Measurements from ENCODE around the gene RAPGEF6.

- TF ChIP-seq, protein P1, sequence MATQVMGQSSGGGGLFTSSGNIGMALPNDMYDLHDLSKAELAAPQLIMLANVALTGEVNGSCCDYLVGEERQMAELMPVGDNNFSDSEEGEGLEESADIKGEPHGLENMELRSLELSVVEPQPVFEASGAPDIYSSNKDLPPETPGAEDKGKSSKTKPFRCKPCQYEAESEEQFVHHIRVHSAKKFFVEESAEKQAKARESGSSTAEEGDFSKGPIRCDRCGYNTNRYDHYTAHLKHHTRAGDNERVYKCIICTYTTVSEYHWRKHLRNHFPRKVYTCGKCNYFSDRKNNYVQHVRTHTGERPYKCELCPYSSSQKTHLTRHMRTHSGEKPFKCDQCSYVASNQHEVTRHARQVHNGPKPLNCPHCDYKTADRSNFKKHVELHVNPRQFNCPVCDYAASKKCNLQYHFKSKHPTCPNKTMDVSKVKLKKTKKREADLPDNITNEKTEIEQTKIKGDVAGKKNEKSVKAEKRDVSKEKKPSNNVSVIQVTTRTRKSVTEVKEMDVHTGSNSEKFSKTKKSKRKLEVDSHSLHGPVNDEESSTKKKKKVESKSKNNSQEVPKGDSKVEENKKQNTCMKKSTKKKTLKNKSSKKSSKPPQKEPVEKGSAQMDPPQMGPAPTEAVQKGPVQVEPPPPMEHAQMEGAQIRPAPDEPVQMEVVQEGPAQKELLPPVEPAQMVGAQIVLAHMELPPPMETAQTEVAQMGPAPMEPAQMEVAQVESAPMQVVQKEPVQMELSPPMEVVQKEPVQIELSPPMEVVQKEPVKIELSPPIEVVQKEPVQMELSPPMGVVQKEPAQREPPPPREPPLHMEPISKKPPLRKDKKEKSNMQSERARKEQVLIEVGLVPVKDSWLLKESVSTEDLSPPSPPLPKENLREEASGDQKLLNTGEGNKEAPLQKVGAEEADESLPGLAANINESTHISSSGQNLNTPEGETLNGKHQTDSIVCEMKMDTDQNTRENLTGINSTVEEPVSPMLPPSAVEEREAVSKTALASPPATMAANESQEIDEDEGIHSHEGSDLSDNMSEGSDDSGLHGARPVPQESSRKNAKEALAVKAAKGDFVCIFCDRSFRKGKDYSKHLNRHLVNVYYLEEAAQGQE (IDR thresholded peaks at IDR 0.05; ENCODE audit: insufficient read depth in 1 of 2, low read depth in 2 of 2, low read length in 2 of 2) = no peak
- TF ChIP-seq SIN3A (IDR thresholded peaks at IDR 0.05; ENCODE audit: borderline replicate concordance, insufficient read depth, low read length) (no peak), TAF1 (IDR thresholded peaks at IDR 0.05; ENCODE audit: borderline replicate concordance, insufficient read depth, low read length) (no peak), POLR2AphosphoS5 (IDR thresholded peaks at IDR 0.05; ENCODE audit: low read depth, low read length) (no peak)
Observed at GRCh38 chr5:131628990-131629389, 6.0 kb downstream of the RAPGEF6 start.

Measured in PFSK-1 (cell line).